ENCODE measurements around the gene PRIMPOL. TPM values are rescaled to one million over a fixed set of nuclear protein-coding genes. Genes with fewer than 3 reads are reported as not detected.

The PRIMPOL gene
- total RNA-seq, 1 experiment from 2014 or later: 8.3 TPM

- ChIA-PET POLR2A (no interaction called here), CTCF (no interaction called here)
- DNase-seq (ENCODE audit: low spot score) (no peak), ATAC-seq (no peak)
- H3K4me3 Mint-ChIP-seq: no peak overlapping the region
- no peaks in the 10 kb centered on the region for H3K27me3 Mint-ChIP-seq (ENCODE audit: low read depth)
- H3K4me1 Mint-ChIP-seq: no peaks in the 10 kb centered on the region
- H3K9me3 Mint-ChIP-seq: peaks cover 6% of the 10 kb centered on the region
- no peak overlapping the region for H3K27ac Mint-ChIP-seq
- peaks cover 13% of the 10 kb centered on the region for H3K36me3 Mint-ChIP-seq
- TF ChIP-seq EMX1 (CRISPR knock-in tag; IDR thresholded peaks at IDR 0.05) (no peak), JAZF1 (CRISPR knock-in tag; IDR thresholded peaks at IDR 0.05) (no peak), ZNF232 (CRISPR knock-in tag; IDR thresholded peaks at IDR 0.05) (no peak), ZBTB21 (CRISPR knock-in tag; IDR thresholded peaks at IDR 0.05; ENCODE audit: borderline replicate concordance) (no peak), PREB (CRISPR knock-in tag; IDR thresholded peaks at IDR 0.05; ENCODE audit: borderline replicate concordance) (no peak), NFATC4 (CRISPR knock-in tag; IDR thresholded peaks at IDR 0.05) (no peak)
Measured at GRCh38 chr4:184675018-184675417, 25.5 kb downstream of the PRIMPOL start.

GRCh38 chr4:184675821-184676492 lies 26.4 kb downstream of the PRIMPOL start:
- no peak for ATAC-seq
- DNase-seq (ENCODE audit: low spot score): no peak
- Mint-ChIP-seq H3K9me3 (peaks cover 6% of the 10 kb centered on the region), H3K27ac (no peak overlapping the region), H3K27me3 (ENCODE audit: low read depth) (no peaks in the 10 kb centered on the region), H3K36me3 (peaks cover 18% of the 10 kb centered on the region), H3K4me1 (no peaks in the 10 kb centered on the region), H3K4me3 (no peak overlapping the region)
- 0 out of 2 replicates have a peak, but pooled peaks have one; percentile 34 for TF ChIP-seq ZNF512 (CRISPR knock-in tag; IDR thresholded peaks at IDR 0.05; ENCODE audit: borderline replicate concordance)
- no peak for TF ChIP-seq IRF2 (CRISPR knock-in tag; IDR thresholded peaks at IDR 0.05; ENCODE audit: borderline replicate concordance, low read depth)
- TF ChIP-seq MXD4 (CRISPR knock-in tag; IDR thresholded peaks at IDR 0.05; ENCODE audit: borderline replicate concordance): no peak
- TF ChIP-seq, protein P1, sequence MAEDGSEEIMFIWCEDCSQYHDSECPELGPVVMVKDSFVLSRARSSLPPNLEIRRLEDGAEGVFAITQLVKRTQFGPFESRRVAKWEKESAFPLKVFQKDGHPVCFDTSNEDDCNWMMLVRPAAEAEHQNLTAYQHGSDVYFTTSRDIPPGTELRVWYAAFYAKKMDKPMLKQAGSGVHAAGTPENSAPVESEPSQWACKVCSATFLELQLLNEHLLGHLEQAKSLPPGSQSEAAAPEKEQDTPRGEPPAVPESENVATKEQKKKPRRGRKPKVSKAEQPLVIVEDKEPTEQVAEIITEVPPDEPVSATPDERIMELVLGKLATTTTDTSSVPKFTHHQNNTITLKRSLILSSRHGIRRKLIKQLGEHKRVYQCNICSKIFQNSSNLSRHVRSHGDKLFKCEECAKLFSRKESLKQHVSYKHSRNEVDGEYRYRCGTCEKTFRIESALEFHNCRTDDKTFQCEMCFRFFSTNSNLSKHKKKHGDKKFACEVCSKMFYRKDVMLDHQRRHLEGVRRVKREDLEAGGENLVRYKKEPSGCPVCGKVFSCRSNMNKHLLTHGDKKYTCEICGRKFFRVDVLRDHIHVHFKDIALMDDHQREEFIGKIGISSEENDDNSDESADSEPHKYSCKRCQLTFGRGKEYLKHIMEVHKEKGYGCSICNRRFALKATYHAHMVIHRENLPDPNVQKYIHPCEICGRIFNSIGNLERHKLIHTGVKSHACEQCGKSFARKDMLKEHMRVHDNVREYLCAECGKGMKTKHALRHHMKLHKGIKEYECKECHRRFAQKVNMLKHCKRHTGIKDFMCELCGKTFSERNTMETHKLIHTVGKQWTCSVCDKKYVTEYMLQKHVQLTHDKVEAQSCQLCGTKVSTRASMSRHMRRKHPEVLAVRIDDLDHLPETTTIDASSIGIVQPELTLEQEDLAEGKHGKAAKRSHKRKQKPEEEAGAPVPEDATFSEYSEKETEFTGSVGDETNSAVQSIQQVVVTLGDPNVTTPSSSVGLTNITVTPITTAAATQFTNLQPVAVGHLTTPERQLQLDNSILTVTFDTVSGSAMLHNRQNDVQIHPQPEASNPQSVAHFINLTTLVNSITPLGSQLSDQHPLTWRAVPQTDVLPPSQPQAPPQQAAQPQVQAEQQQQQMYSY (CRISPR knock-in tag; IDR thresholded peaks at IDR 0.05): no peak
- POLR2A ChIA-PET: no interaction called here
- CTCF ChIA-PET: no interaction called here

DNA sequence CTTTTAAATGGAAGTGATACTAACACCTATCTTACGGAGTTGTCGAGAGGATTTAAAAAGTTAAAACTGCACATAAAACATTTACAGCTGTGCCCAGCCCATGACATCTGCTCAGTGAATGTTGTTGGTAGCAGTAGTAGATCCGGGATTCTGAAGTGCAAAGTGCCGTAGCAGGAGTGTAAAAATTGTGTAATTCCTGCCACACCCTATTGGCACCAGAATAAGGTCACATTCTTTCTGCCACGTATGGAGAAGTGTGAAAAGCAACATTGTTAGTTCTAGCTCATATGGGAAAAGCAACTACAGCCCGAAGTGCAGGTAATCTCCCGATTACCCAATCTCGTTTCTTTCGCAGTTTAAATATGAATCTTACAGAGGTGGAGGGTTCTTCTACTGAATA lies 31.2 kb downstream of the PRIMPOL start:
- no peak overlapping the region for H3K27ac Mint-ChIP-seq
- DNase-seq (ENCODE audit: low spot score) (no peak), ATAC-seq (no peak)
- no peaks in the 10 kb centered on the region for H3K27me3 Mint-ChIP-seq (ENCODE audit: low read depth)
- H3K4me3 Mint-ChIP-seq: no peak overlapping the region
- peaks cover 13% of the 10 kb centered on the region for H3K36me3 Mint-ChIP-seq
- POLR2A ChIA-PET: no interaction called here
- H3K9me3 Mint-ChIP-seq: peaks cover 6% of the 10 kb centered on the region
- H3K4me1 Mint-ChIP-seq: no peaks in the 10 kb centered on the region
- CTCF ChIA-PET: no interaction called here
- TF ChIP-seq, protein P2, sequence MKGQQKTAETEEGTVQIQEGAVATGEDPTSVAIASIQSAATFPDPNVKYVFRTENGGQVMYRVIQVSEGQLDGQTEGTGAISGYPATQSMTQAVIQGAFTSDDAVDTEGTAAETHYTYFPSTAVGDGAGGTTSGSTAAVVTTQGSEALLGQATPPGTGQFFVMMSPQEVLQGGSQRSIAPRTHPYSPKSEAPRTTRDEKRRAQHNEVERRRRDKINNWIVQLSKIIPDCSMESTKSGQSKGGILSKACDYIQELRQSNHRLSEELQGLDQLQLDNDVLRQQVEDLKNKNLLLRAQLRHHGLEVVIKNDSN (CRISPR knock-in tag; IDR thresholded peaks at IDR 0.05): no peak
- TF ChIP-seq ZNF512 (CRISPR knock-in tag; IDR thresholded peaks at IDR 0.05; ENCODE audit: borderline replicate concordance) (no peak), CREB1 (CRISPR knock-in tag; IDR thresholded peaks at IDR 0.05) (no peak), ZNF317 (CRISPR knock-in tag; IDR thresholded peaks at IDR 0.05; ENCODE audit: borderline replicate concordance, low read depth) (no peak), ATF6 (CRISPR knock-in tag; IDR thresholded peaks at IDR 0.05) (no peak), NFYB (CRISPR knock-in tag; conservative IDR thresholded peaks at IDR 0.05; ENCODE audit: low read depth) (no peak), ZNF416 (CRISPR knock-in tag; IDR thresholded peaks at IDR 0.05) (no peak), NR3C1 (CRISPR knock-in tag; conservative IDR thresholded peaks at IDR 0.05; ENCODE audit: low read depth) (no peak), ETV6 (CRISPR knock-in tag; IDR thresholded peaks at IDR 0.05) (no peak)
- TF ChIP-seq, protein P3, sequence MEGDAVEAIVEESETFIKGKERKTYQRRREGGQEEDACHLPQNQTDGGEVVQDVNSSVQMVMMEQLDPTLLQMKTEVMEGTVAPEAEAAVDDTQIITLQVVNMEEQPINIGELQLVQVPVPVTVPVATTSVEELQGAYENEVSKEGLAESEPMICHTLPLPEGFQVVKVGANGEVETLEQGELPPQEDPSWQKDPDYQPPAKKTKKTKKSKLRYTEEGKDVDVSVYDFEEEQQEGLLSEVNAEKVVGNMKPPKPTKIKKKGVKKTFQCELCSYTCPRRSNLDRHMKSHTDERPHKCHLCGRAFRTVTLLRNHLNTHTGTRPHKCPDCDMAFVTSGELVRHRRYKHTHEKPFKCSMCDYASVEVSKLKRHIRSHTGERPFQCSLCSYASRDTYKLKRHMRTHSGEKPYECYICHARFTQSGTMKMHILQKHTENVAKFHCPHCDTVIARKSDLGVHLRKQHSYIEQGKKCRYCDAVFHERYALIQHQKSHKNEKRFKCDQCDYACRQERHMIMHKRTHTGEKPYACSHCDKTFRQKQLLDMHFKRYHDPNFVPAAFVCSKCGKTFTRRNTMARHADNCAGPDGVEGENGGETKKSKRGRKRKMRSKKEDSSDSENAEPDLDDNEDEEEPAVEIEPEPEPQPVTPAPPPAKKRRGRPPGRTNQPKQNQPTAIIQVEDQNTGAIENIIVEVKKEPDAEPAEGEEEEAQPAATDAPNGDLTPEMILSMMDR (IDR thresholded peaks at IDR 0.05): no peak
